ENCODE measurements around the gene RUNX1.

The RUNX1 gene

GRCh38 chr21:34818662-34819158 is 230.4 kb downstream of the RUNX1 start:
- no peak overlapping the region for H3K23ac ChIP-seq (ENCODE audit: low read length)
- no peaks in the 10 kb centered on the region for H3K79me1 ChIP-seq (ENCODE audit: low read length)
- no peak overlapping the region for H4K5ac ChIP-seq (ENCODE audit: low read length)
- H3K4ac ChIP-seq (ENCODE audit: low read depth, low read length), result no peak overlapping the region
- no peak overlapping the region for H3K27ac ChIP-seq (ENCODE audit: low read depth, low read length)
- no peak overlapping the region for H3K18ac ChIP-seq (ENCODE audit: low read length)
- no peak overlapping the region for H2BK15ac ChIP-seq (replicated peaks; ENCODE audit: low read depth)
- no peak for DNase-seq
- H3K79me2 ChIP-seq (ENCODE audit: control insufficient read depth, insufficient read depth, low read length), result no peaks in the 10 kb centered on the region
- H3K4me1 ChIP-seq (ENCODE audit: control insufficient read depth, low read depth, low read length), result no peaks in the 10 kb centered on the region
- H3K27me3 ChIP-seq (ENCODE audit: insufficient read depth, low read length, poor library complexity), result no peaks in the 10 kb centered on the region
- no peak overlapping the region for H2AK5ac ChIP-seq (ENCODE audit: low read length)
- no peak overlapping the region for H4K8ac ChIP-seq (ENCODE audit: low read depth, low read length)
- no peak overlapping the region for H3K4me2 ChIP-seq (ENCODE audit: low read length)
- H3K36me3 ChIP-seq (ENCODE audit: control insufficient read depth, insufficient read depth, low read length), result no peaks in the 10 kb centered on the region
- H3K9ac ChIP-seq (ENCODE audit: low read length), result no peak overlapping the region
- H2BK120ac ChIP-seq (ENCODE audit: low read depth, low read length), result no peak overlapping the region
- no peak overlapping the region for H2BK5ac ChIP-seq (ENCODE audit: low read length)
- no peak overlapping the region for H3K56ac ChIP-seq (ENCODE audit: low read length)
- no CpG with 5 or more reads among the region's 8 CpGs for WGBS (ENCODE audit: extremely low coverage, insufficient coverage, low lambda C conversion rate)
- no peak overlapping the region for H3K4me3 ChIP-seq (ENCODE audit: low read length)

GRCh38 chr21:34817821-34818661 is 231.1 kb downstream of the RUNX1 start:
- Histone ChIP-seq H4K8ac (ENCODE audit: low read depth, low read length) (no peak overlapping the region), H3K27ac (ENCODE audit: low read depth, low read length) (no peak overlapping the region), H2BK5ac (ENCODE audit: low read length) (no peak overlapping the region), H3K23ac (ENCODE audit: low read length) (no peak overlapping the region), H2BK120ac (ENCODE audit: low read depth, low read length) (no peak overlapping the region), H3K4me3 (ENCODE audit: low read length) (no peak overlapping the region), H3K4ac (ENCODE audit: low read depth, low read length) (no peak overlapping the region), H3K18ac (ENCODE audit: low read length) (no peak overlapping the region), H3K79me2 (ENCODE audit: control insufficient read depth, insufficient read depth, low read length) (no peaks in the 10 kb centered on the region), H3K4me1 (ENCODE audit: control insufficient read depth, low read depth, low read length) (no peaks in the 10 kb centered on the region), H3K4me2 (ENCODE audit: low read length) (no peak overlapping the region), H3K9ac (ENCODE audit: low read length) (no peak overlapping the region), H3K56ac (ENCODE audit: low read length) (no peak overlapping the region), H2BK15ac (replicated peaks; ENCODE audit: low read depth) (no peak overlapping the region), H3K36me3 (ENCODE audit: control insufficient read depth, insufficient read depth, low read length) (no peaks in the 10 kb centered on the region), H4K5ac (ENCODE audit: low read length) (no peak overlapping the region), H3K79me1 (ENCODE audit: low read length) (no peaks in the 10 kb centered on the region), H3K27me3 (ENCODE audit: insufficient read depth, low read length, poor library complexity) (no peaks in the 10 kb centered on the region), H2AK5ac (ENCODE audit: low read length) (no peak overlapping the region)
- no peak for DNase-seq
- no CpG with 5 or more reads among the region's 16 CpGs for WGBS (ENCODE audit: extremely low coverage, insufficient coverage, low lambda C conversion rate)

- no peaks in the 10 kb centered on the region for H3K27me3 ChIP-seq (ENCODE audit: insufficient read depth, low read length, poor library complexity)
- H3K4ac ChIP-seq (ENCODE audit: low read depth, low read length), result no peak overlapping the region
- H3K18ac ChIP-seq (ENCODE audit: low read length), result no peak overlapping the region
- no peak overlapping the region for H4K8ac ChIP-seq (ENCODE audit: low read depth, low read length)
- H3K23ac ChIP-seq (ENCODE audit: low read length), result no peak overlapping the region
- H4K5ac ChIP-seq (ENCODE audit: low read length), result no peak overlapping the region
- no CpG with 5 or more reads among the region's 9 CpGs for WGBS (ENCODE audit: extremely low coverage, insufficient coverage, low lambda C conversion rate)
- H3K56ac ChIP-seq (ENCODE audit: low read length), result no peak overlapping the region
- no peak overlapping the region for H2BK15ac ChIP-seq (replicated peaks; ENCODE audit: low read depth)
- H3K9ac ChIP-seq (ENCODE audit: low read length), result no peak overlapping the region
- no peak overlapping the region for H3K4me2 ChIP-seq (ENCODE audit: low read length)
- DNase-seq, result no peak
- H2BK5ac ChIP-seq (ENCODE audit: low read length), result no peak overlapping the region
- H3K79me2 ChIP-seq (ENCODE audit: control insufficient read depth, insufficient read depth, low read length), result no peaks in the 10 kb centered on the region
- no peak overlapping the region for H3K27ac ChIP-seq (ENCODE audit: low read depth, low read length)
- H3K79me1 ChIP-seq (ENCODE audit: low read length), result no peaks in the 10 kb centered on the region
- no peak overlapping the region for H2BK120ac ChIP-seq (ENCODE audit: low read depth, low read length)
- no peak overlapping the region for H3K4me3 ChIP-seq (ENCODE audit: low read length)
- H2AK5ac ChIP-seq (ENCODE audit: low read length), result no peak overlapping the region
- H3K4me1 ChIP-seq (ENCODE audit: control insufficient read depth, low read depth, low read length), result no peaks in the 10 kb centered on the region
- no peaks in the 10 kb centered on the region for H3K36me3 ChIP-seq (ENCODE audit: control insufficient read depth, insufficient read depth, low read length)
These were observed 233.0 kb downstream of the RUNX1 start for GRCh38 chr21:34815831-34816705.

- H2BK15ac ChIP-seq (replicated peaks; ENCODE audit: low read depth), result no peak overlapping the region
- no peak overlapping the region for H3K4me3 ChIP-seq (ENCODE audit: low read length)
- H3K27ac ChIP-seq (ENCODE audit: low read depth, low read length), result no peak overlapping the region
- no peak overlapping the region for H2AK5ac ChIP-seq (ENCODE audit: low read length)
- no peak overlapping the region for H4K8ac ChIP-seq (ENCODE audit: low read depth, low read length)
- no peak overlapping the region for H4K5ac ChIP-seq (ENCODE audit: low read length)
- no peaks in the 10 kb centered on the region for H3K27me3 ChIP-seq (ENCODE audit: insufficient read depth, low read length, poor library complexity)
- no peaks in the 10 kb centered on the region for H3K79me1 ChIP-seq (ENCODE audit: low read length)
- no peaks in the 10 kb centered on the region for H3K79me2 ChIP-seq (ENCODE audit: control insufficient read depth, insufficient read depth, low read length)
- H3K56ac ChIP-seq (ENCODE audit: low read length), result no peak overlapping the region
- no peaks in the 10 kb centered on the region for H3K4me1 ChIP-seq (ENCODE audit: control insufficient read depth, low read depth, low read length)
- no peak overlapping the region for H3K9ac ChIP-seq (ENCODE audit: low read length)
- H3K4ac ChIP-seq (ENCODE audit: low read depth, low read length), result no peak overlapping the region
- no peak overlapping the region for H3K18ac ChIP-seq (ENCODE audit: low read length)
- no CpG with 5 or more reads among the region's 6 CpGs for WGBS (ENCODE audit: extremely low coverage, insufficient coverage, low lambda C conversion rate)
- no peak overlapping the region for H2BK5ac ChIP-seq (ENCODE audit: low read length)
- H3K23ac ChIP-seq (ENCODE audit: low read length), result no peak overlapping the region
- no peak overlapping the region for H2BK120ac ChIP-seq (ENCODE audit: low read depth, low read length)
- no peak overlapping the region for H3K4me2 ChIP-seq (ENCODE audit: low read length)
- H3K36me3 ChIP-seq (ENCODE audit: control insufficient read depth, insufficient read depth, low read length), result no peaks in the 10 kb centered on the region
- no peak for DNase-seq
These were observed 234.6 kb downstream of the RUNX1 start for GRCh38 chr21:34814529-34814951.

- Histone ChIP-seq H2BK120ac (ENCODE audit: low read depth, low read length) (no peak overlapping the region), H3K4me2 (ENCODE audit: low read length) (no peak overlapping the region), H3K18ac (ENCODE audit: low read length) (no peak overlapping the region), H3K56ac (ENCODE audit: low read length) (no peak overlapping the region), H2BK5ac (ENCODE audit: low read length) (no peak overlapping the region), H3K79me2 (ENCODE audit: control insufficient read depth, insufficient read depth, low read length) (no peaks in the 10 kb centered on the region), H3K27ac (ENCODE audit: low read depth, low read length) (no peak overlapping the region), H3K23ac (ENCODE audit: low read length) (no peak overlapping the region), H3K79me1 (ENCODE audit: low read length) (no peaks in the 10 kb centered on the region), H4K8ac (ENCODE audit: low read depth, low read length) (no peak overlapping the region), H2AK5ac (ENCODE audit: low read length) (no peak overlapping the region), H3K4me3 (ENCODE audit: low read length) (no peak overlapping the region), H3K27me3 (ENCODE audit: insufficient read depth, low read length, poor library complexity) (no peaks in the 10 kb centered on the region), H3K4me1 (ENCODE audit: control insufficient read depth, low read depth, low read length) (no peaks in the 10 kb centered on the region), H3K36me3 (ENCODE audit: control insufficient read depth, insufficient read depth, low read length) (no peaks in the 10 kb centered on the region), H3K9ac (ENCODE audit: low read length) (no peak overlapping the region), H3K4ac (ENCODE audit: low read depth, low read length) (no peak overlapping the region), H2BK15ac (replicated peaks; ENCODE audit: low read depth) (no peak overlapping the region), H4K5ac (ENCODE audit: low read length) (no peak overlapping the region)
- no CpG with 5 or more reads among the region's 10 CpGs for WGBS (ENCODE audit: extremely low coverage, insufficient coverage, low lambda C conversion rate)
- no peak for DNase-seq
These were observed 235.7 kb downstream of the RUNX1 start for GRCh38 chr21:34813266-34813894.
